GM12874 (cell line): Measurements from ENCODE around the gene PPP2R5E.

ENCODE experiments used
- TF ChIP-seq, protein P1 (sequence below): IDR thresholded peaks from 2 replicates; pipeline ENCODE4 v1.5.1; 2011; ENCODE audit warnings: low read depth, mild to moderate bottlenecking, control low read depth, low read length, moderate library complexity; ENCODE audit not compliant: insufficient read depth

The PPP2R5E gene

DNA sequence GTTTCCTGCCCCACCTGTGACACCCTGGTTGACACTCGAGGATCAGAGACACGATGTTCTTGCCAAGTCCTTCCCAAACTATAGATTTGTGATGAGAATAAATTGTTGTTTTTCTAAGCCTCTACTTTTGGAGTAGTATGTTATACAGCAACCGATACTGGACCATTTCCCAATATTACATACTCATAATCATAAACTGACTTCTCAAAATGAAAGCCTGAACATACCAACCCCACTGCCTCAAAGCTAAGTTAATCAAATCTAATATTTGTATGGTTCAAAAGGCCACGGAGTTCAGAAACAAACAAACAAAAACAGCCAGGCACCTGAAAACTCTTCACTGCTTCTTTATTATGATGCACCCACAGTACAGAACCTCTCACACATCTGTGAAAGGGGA lies 172.1 kb downstream of the PPP2R5E start:
- TF ChIP-seq, protein P1, sequence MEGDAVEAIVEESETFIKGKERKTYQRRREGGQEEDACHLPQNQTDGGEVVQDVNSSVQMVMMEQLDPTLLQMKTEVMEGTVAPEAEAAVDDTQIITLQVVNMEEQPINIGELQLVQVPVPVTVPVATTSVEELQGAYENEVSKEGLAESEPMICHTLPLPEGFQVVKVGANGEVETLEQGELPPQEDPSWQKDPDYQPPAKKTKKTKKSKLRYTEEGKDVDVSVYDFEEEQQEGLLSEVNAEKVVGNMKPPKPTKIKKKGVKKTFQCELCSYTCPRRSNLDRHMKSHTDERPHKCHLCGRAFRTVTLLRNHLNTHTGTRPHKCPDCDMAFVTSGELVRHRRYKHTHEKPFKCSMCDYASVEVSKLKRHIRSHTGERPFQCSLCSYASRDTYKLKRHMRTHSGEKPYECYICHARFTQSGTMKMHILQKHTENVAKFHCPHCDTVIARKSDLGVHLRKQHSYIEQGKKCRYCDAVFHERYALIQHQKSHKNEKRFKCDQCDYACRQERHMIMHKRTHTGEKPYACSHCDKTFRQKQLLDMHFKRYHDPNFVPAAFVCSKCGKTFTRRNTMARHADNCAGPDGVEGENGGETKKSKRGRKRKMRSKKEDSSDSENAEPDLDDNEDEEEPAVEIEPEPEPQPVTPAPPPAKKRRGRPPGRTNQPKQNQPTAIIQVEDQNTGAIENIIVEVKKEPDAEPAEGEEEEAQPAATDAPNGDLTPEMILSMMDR, result no peak

- TF ChIP-seq, protein P1, result no peak
Observed at GRCh38 chr14:63367742-63368364, 175.3 kb downstream of the PPP2R5E start.

GRCh38 chr14:63362389-63362819 lies 180.8 kb downstream of the PPP2R5E start:
- TF ChIP-seq, protein P1, result no peak

DNA sequence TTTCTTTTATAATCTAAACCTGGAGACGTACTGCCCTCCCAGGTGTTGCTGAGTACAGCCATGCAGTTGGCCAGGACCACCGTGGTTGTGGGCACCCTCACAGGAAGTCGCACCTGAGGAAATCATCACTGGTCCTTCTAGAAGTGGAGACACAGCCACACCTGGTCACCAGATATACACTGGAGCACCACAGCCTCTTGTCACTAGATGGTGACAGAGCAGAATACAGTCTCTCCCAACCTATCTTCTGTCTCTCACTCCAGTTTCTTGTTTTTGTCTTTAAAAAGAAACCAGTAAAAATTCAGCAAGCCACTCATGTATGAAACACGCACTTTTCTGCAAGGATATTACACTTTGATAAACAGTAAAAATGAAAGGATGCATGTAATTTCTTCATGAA lies 181.4 kb downstream of the PPP2R5E start:
- TF ChIP-seq, protein P1, result no peak

DNA sequence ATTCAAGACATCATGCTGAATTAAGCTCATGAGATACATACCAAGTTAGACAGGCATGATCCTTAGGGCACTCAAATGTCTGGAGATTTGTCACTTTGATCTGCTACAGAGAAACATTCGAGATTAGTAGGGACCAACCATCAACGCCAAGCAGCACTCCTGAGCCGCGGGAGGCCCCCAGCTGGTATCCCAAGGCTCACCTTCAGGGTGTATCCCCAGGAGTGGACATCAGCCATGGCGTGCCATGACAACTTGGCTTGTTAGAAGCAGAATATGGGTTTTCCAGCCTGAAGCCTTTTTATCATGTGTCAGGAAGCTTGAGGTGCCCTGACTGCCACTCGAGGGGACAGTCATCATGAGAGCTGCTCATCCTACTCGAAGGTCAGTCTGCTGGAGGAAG lies 185.3 kb downstream of the PPP2R5E start:
- TF ChIP-seq, protein P1, result no peak

GRCh38 chr14:63345826-63346225 lies 197.4 kb downstream of the PPP2R5E start:
- TF ChIP-seq, protein P1, result no peak

GRCh38 chr14:63344336-63344735 lies 198.8 kb downstream of the PPP2R5E start:
- TF ChIP-seq, protein P1, result no peak
